A673 (cell line): ENCODE results near the gene MYO15B. TPM values are rescaled to one million over a fixed set of nuclear protein-coding genes. Genes with fewer than 3 reads are reported as not detected.

Experiments
- BruUV-seq: library from RNA; stranded (reverse); fragments of 400-500 nt; replicated peaks from 2 replicates; lab custom pipeline; 2021; lab: Mats Ljungman, UMichigan
- CTCF ChIA-PET: fragments of 300-600 bp; sonication (Branson Sonifier 250); formaldehyde crosslinking; loops from one replicate; lab custom pipeline; 2022; ENCODE audit warnings: antibody characterized with exemption; lab: Charles Lee
- POLR2A ChIA-PET: fragments of 300-600 bp; sonication (Branson Sonifier 250); formaldehyde crosslinking; loops from one replicate; lab custom pipeline; 2022; ENCODE audit warnings: antibody characterized with exemption; ENCODE audit not compliant: low non-redundant PET; lab: Charles Lee
- DNase-seq: peaks from one replicate; pipeline ENCODE4 v3.0.0-alpha.2; 2015; ENCODE audit warnings: low spot score
- H3K27ac ChIP-seq: fragments of 200-600 bp; sonication (generic); 2 replicates; pipeline ENCODE4 v1.5.1; 2016; ENCODE audit warnings: mixed run types, low read depth, mild to moderate bottlenecking, mixed read lengths, antibody characterized with exemption, low read length; ENCODE audit not compliant: poor library complexity, severe bottlenecking
- H3K27me3 ChIP-seq: fragments of 200-600 bp; sonication (generic); replicated peaks from 2 replicates; pipeline ENCODE4 v1.6.1; 2017; ENCODE audit warnings: mixed run types, low read depth, mild to moderate bottlenecking, mixed read lengths, antibody characterized with exemption, low read length; ENCODE audit not compliant: insufficient read depth, poor library complexity
- H3K36me3 ChIP-seq: fragments of 200-600 bp; sonication (generic); 2 replicates; pipeline ENCODE4 v1.6.1; 2016; ENCODE audit warnings: mixed run types, mild to moderate bottlenecking, mixed read lengths, antibody characterized with exemption, low read length; ENCODE audit not compliant: insufficient read depth, poor library complexity, severe bottlenecking
- H3K4me1 ChIP-seq: fragments of 200-600 bp; sonication (generic); 2 replicates; pipeline ENCODE4 v1.6.1; 2017; ENCODE audit warnings: mixed run types, mild to moderate bottlenecking, mixed read lengths, antibody characterized with exemption, low read length; ENCODE audit not compliant: insufficient read depth, poor library complexity, severe bottlenecking
- H3K4me3 ChIP-seq: fragments of 200-600 bp; sonication (generic); 2 replicates; pipeline ENCODE4 v1.5.1; 2016; ENCODE audit warnings: low read depth, mixed run types, mild to moderate bottlenecking, mixed read lengths, low read length; ENCODE audit not compliant: poor library complexity, severe bottlenecking
- H3K9me3 ChIP-seq: fragments of 200-600 bp; sonication (generic); 2 replicates; pipeline ENCODE4 v1.6.1; 2016; ENCODE audit warnings: mixed run types, low read depth, mild to moderate bottlenecking, mixed read lengths, antibody characterized with exemption, low read length; ENCODE audit not compliant: poor library complexity, severe bottlenecking
- CTCF ChIP-seq: fragments of 300-800, 200-600 bp; sonication (generic); conservative IDR thresholded peaks from 2 replicates; pipeline ENCODE4 v1.5.1; 2017; ENCODE audit warnings: low read depth, mild to moderate bottlenecking, antibody characterized with exemption, low read length, moderate library complexity, mixed read lengths
- EZH2 ChIP-seq: fragments of 200-600 bp; sonication (generic); IDR thresholded peaks from 2 replicates; pipeline ENCODE4 v1.6.1; 2017; ENCODE audit warnings: borderline replicate concordance, low read depth, mild to moderate bottlenecking, mixed read lengths, antibody characterized with exemption, low read length; ENCODE audit not compliant: poor library complexity, severe bottlenecking
- intact Hi-C: fragments of 100-400 bp; cut with micrococcal nuclease; formaldehyde crosslinking; loops from one replicate; pipeline ENCODE4 v1.10.0; 2022; ENCODE audit not compliant: unreplicated experiment
- total RNA-seq: library from RNA; stranded (reverse); gene quantifications from 2 replicates; pipeline ENCODE4 v1.2.3, GENCODE V29; 2021

Gene MYO15B
- total RNA-seq, 1 experiment from 2014 or later, result 9.3 TPM

- BruUV-seq, result no TSS peak
- POLR2A ChIA-PET, result no interaction called here
- Histone ChIP-seq H3K4me1 (no peaks in the 10 kb centered on the region), H3K27me3 (no peaks in the 10 kb centered on the region), H3K4me3 (no peak overlapping the region), H3K36me3 (no peaks in the 10 kb centered on the region), H3K27ac (no peak overlapping the region), H3K9me3 (no peaks in the 10 kb centered on the region)
- DNase-seq, result no peak
- no peak for TF ChIP-seq CTCF
- TF ChIP-seq EZH2, result no peak
- CTCF ChIA-PET, result interaction anchor here (0.6 to 0.8 kb wide), 2 partner anchors 12 to 15 kb away, joined by 3 read pairs; no protein-coding TSS in a partner anchor
- intact Hi-C loops, result no loop called here
Observed at GRCh38 chr17:75610103-75610984, 22.7 kb downstream of the MYO15B start.

GRCh38 chr17:75611851-75612429 is 24.3 kb downstream of the MYO15B start:
- POLR2A ChIA-PET, result interaction anchor here (0.6 kb wide), 2 partner anchors 9 to 76 kb away, joined by 3 to 4 read pairs; no protein-coding TSS in a partner anchor
- intact Hi-C loops, result no loop called here
- no peaks in the 10 kb centered on the region for H3K27me3 ChIP-seq

More at GRCh38 chr17:75611851-75612429, 24.3 kb downstream of the MYO15B start:
- Histone ChIP-seq H3K9me3 (no peaks in the 10 kb centered on the region), H3K4me3 (no peak overlapping the region), H3K27ac (no peak overlapping the region), H3K4me1 (no peaks in the 10 kb centered on the region), H3K36me3 (no peaks in the 10 kb centered on the region)
- no peak for DNase-seq
- BruUV-seq, result no TSS peak
- TF ChIP-seq EZH2, result no peak
- TF ChIP-seq CTCF, result no peak
- CTCF ChIA-PET, result interaction anchor here (1.6 kb wide), 1 partner anchor 142 kb away, joined by 3 read pairs; no protein-coding TSS in a partner anchor
